OCI-LY7 (cell line): ENCODE results near the gene CCDC3.

Experiments used
- CTCF ChIP-seq: fragments of 200-600 bp; sonication (generic); conservative IDR thresholded peaks from 2 replicates; pipeline ENCODE4 v1.5.1; 2014; ENCODE audit warnings: mild to moderate bottlenecking, antibody characterized with exemption, low read length, moderate library complexity, mixed read lengths
- EZH2phosphoT487 ChIP-seq: fragments of 200-600 bp; sonication (generic); IDR thresholded peaks from 2 replicates; pipeline ENCODE4 v1.6.1; 2018; ENCODE audit warnings: low read depth, borderline replicate concordance, mild to moderate bottlenecking, mixed run types, antibody characterized with exemption, low read length, moderate library complexity, mixed read lengths

- TF ChIP-seq CTCF (no peak), EZH2phosphoT487 (no peak)
These were observed 25.6 kb downstream of the CCDC3 start for GRCh38 chr10:12975906-12976305.
